ENCODE measurements around the gene WWC2. TPM values are rescaled to one million over a fixed set of nuclear protein-coding genes. Genes with fewer than 3 reads are reported as not detected.

WWC2 gene
- total RNA-seq, 1 donor from 2014 or later: 24.6 TPM

DNA sequence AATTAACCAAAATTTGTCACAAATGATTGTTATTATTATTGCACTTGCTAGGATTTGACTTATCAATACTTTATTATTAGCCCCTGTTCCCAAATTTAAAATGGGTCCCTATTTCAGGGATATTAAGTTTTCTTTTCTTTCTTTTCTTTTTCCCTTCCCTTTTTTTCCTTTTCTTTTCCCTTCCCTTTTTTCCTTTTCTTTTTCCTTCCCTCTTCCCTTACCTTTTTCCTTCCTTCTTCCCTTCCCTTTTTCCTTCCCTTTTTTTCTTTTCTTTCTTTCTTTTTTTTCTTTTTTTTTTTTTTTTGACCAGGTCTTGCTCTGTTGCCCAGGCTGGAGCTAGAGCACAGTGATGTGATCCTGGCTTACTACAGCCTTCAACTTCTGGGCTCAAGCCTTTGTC is 33.8 kb downstream of the WWC2 start:
- Mint-ChIP-seq H3K4me3 (no peak overlapping the region), H3K4me1 (ENCODE audit: unreplicated experiment) (no peaks in the 10 kb centered on the region), H3K9me3 (no peaks in the 10 kb centered on the region)

DNA sequence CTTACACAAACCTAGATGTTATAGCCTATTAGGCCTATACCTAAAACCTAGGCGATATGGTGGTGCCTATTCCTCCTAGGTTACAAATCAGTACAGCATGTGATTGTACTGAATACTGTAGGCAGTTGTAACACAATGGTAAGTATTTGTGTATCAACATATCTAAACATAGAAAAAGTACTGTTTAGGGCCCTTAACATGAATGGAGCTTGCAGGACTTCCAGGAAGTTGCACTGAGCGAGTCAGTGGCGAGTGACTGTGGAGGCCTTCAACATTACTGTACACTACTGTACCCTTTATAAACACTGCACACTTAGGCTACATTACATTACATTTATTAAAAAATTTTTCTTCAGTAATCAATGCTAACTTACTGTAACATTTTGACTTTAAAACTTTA is 37.8 kb downstream of the WWC2 start:
- peaks cover 2% of the 10 kb centered on the region for H3K4me1 Mint-ChIP-seq (ENCODE audit: unreplicated experiment)
- no peak for DNase-seq (ENCODE audit: extremely low spot score, unreplicated experiment)
- no peak overlapping the region for H3K27ac Mint-ChIP-seq
- TF ChIP-seq, protein P1, sequence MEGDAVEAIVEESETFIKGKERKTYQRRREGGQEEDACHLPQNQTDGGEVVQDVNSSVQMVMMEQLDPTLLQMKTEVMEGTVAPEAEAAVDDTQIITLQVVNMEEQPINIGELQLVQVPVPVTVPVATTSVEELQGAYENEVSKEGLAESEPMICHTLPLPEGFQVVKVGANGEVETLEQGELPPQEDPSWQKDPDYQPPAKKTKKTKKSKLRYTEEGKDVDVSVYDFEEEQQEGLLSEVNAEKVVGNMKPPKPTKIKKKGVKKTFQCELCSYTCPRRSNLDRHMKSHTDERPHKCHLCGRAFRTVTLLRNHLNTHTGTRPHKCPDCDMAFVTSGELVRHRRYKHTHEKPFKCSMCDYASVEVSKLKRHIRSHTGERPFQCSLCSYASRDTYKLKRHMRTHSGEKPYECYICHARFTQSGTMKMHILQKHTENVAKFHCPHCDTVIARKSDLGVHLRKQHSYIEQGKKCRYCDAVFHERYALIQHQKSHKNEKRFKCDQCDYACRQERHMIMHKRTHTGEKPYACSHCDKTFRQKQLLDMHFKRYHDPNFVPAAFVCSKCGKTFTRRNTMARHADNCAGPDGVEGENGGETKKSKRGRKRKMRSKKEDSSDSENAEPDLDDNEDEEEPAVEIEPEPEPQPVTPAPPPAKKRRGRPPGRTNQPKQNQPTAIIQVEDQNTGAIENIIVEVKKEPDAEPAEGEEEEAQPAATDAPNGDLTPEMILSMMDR (conservative IDR thresholded peaks at IDR 0.05): no peak
- H3K4me3 Mint-ChIP-seq: no peak overlapping the region
- no peaks in the 10 kb centered on the region for H3K27me3 Mint-ChIP-seq
- no peaks in the 10 kb centered on the region for H3K36me3 Mint-ChIP-seq
- no peaks in the 10 kb centered on the region for H3K9me3 Mint-ChIP-seq

More for the DNA sequence above, 33.8 kb downstream of the WWC2 start:
- Mint-ChIP-seq H3K27me3 (no peaks in the 10 kb centered on the region), H3K36me3 (no peaks in the 10 kb centered on the region), H3K27ac (no peak overlapping the region)
- no peak for DNase-seq (ENCODE audit: extremely low spot score, unreplicated experiment)
- TF ChIP-seq, protein P1 (conservative IDR thresholded peaks at IDR 0.05): no peak

DNA sequence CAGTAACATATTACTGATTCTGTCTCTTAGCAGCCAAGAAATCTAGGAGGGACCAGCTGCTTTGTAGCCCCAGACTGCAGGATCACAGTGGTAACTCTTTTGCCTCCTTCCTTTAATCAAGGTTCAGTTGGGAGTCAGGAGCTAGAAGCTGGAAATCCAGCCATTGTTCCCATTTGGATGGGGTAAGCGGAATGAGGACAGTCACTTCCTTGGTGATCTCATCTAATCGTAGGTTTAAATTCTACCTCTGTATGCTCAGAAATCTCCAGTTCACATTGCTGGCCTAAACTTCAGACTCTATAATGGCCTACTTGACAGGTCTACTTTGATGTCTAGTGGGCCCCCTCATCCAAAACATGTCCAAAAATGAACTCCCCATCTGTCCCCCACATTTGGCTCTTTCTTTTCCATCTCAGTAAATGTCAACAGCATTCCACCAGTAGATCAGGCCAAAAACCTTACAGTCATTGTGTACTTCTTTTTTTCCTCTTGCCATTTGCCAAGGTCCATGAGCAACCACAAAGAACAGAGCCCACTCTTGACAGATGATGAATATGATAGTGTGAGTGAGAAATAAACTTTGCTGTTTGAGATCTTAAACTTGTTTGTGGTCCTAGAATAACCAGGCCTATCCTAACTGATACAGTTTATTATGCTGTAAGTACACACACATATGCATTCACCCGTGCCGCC is 40.1 kb downstream of the WWC2 start:
- peaks cover 14% of the 10 kb centered on the region for H3K4me1 Mint-ChIP-seq (ENCODE audit: unreplicated experiment)
- H3K27me3 Mint-ChIP-seq: no peaks in the 10 kb centered on the region
- H3K27ac Mint-ChIP-seq: no peak overlapping the region
- H3K4me3 Mint-ChIP-seq: no peak overlapping the region
- DNase-seq (ENCODE audit: extremely low spot score, unreplicated experiment): no peak
- TF ChIP-seq, protein P1 (conservative IDR thresholded peaks at IDR 0.05): no peak
- H3K9me3 Mint-ChIP-seq: no peaks in the 10 kb centered on the region
- H3K36me3 Mint-ChIP-seq: no peaks in the 10 kb centered on the region

DNA sequence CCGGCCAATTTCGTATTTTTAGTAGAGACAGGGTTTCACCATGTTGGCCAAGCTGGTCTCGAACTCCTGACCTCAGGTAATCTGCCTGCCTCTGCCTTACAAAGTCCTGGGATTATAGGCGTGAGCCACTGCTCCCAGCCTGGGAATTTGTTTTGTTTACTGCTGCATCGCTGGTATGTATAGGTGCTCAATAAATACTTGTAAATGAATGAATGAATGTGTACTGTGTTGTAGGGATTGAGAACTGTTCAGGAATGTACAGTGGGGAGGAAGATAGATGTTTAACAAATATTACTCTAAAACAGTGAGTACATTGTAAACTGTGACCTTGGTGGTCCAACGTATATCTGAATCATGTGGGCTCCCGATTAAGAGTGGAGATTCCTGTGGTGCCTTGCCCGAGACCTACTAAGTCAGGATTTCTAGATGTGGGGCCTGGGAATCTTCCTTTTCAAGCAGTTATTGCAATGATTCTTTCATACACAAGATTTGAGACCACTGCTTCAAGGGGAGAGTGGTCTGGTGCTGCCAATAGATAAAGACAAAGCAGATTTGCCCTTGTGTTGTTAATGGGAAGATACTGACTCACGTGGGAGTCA is 41.0 kb downstream of the WWC2 start:
- no peak for DNase-seq (ENCODE audit: extremely low spot score, unreplicated experiment)
- Mint-ChIP-seq H3K27ac (no peak overlapping the region), H3K9me3 (no peaks in the 10 kb centered on the region), H3K4me1 (ENCODE audit: unreplicated experiment) (peaks cover 14% of the 10 kb centered on the region), H3K4me3 (no peak overlapping the region), H3K27me3 (no peaks in the 10 kb centered on the region), H3K36me3 (no peaks in the 10 kb centered on the region)
- TF ChIP-seq, protein P1 (conservative IDR thresholded peaks at IDR 0.05): no peak

DNA sequence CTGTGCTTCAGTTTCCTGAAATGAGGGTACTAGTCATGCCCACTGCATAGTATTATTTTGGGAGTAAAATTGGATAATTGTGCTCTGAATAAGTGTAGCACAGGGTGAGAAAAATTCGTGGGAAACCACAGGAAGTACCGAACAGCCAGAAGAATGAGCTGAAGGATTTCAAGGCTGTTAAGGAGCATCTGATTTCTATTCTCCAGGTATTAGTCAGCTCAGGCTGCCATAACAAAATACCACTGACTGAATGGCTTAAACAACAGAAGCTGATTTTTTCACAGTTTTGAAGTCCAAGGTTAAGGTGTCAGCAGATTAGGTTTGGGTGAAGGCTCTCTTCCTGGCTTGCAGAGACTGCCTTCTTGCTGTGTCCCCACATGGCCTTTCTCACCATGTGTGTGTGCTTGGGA is 41.9 kb downstream of the WWC2 start:
- Mint-ChIP-seq H3K36me3 (no peaks in the 10 kb centered on the region), H3K4me3 (no peak overlapping the region), H3K27ac (no peak overlapping the region), H3K9me3 (no peaks in the 10 kb centered on the region), H3K4me1 (ENCODE audit: unreplicated experiment) (peaks cover 14% of the 10 kb centered on the region), H3K27me3 (no peaks in the 10 kb centered on the region)
- TF ChIP-seq, protein P1 (conservative IDR thresholded peaks at IDR 0.05): no peak
- DNase-seq (ENCODE audit: extremely low spot score, unreplicated experiment): no peak

All from type B pancreatic cell (in vitro differentiated cells).